ENCODE data around the gene ID1. TPM values are rescaled to one million over a fixed set of nuclear protein-coding genes. Genes with fewer than 3 reads are reported as not detected.

ID1 gene
- total and polyA plus RNA-seq, 2 of the 13 experiments (the other 11 are each of a cell fraction or from before 2014, with no cell fraction given), result 320 to 419 TPM

DNA sequence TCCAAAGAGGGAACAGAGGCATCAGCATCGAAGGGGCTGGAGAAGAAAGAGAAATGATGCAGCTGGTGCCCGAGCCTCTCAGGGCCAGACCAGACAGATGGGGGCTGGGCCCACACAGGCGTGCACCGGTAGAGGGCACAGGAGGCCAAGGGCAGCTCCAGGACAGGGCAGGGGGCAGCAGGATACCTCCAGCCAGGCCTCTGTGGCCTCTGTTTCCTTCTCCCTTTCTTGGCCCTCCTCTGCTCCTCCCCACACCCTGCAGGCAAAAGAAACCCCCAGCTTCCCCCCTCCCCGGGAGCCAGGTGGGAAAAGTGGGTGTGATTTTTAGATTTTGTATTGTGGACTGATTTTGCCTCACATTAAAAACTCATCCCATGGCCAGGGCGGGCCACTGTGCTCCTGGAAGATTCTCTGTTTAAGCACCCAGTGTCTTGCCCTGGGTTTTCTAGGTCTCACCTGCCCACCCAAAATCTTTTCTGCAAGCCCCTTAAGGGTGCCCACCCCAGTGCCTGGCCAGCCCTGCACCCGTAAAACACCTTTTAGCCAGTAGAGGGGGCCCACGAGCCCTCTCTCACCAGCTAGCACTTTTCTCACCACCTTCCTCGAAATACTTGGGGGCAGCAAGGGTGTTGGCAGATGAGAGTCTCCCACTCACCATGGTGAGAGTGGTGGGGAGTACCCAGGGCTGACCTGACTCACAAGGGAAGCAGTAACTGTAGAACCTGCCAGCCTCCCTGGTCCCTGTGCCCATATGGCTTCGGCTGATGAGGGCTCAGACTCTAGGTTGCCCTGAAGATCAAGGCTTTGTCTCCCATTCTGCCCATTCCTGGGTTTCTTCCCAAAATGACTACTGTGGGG is 35.7 kb upstream of the ID1 start (continued):
- no peak; the same call in 1 of the 2 replicates for TF ChIP-seq ZNF652 (CRISPR knock-in tag; IDR thresholded peaks at IDR 0.05; ENCODE audit: borderline replicate concordance, low read depth)
- TF ChIP-seq ELK4 (CRISPR knock-in tag; IDR thresholded peaks at IDR 0.05; ENCODE audit: borderline replicate concordance), result no peak
- TF ChIP-seq GATAD2A (CRISPR knock-in tag; IDR thresholded peaks at IDR 0.05), result no peak
- no peak for TF ChIP-seq ZNF549 (CRISPR knock-in tag; IDR thresholded peaks at IDR 0.05)
- TF ChIP-seq, protein P1, sequence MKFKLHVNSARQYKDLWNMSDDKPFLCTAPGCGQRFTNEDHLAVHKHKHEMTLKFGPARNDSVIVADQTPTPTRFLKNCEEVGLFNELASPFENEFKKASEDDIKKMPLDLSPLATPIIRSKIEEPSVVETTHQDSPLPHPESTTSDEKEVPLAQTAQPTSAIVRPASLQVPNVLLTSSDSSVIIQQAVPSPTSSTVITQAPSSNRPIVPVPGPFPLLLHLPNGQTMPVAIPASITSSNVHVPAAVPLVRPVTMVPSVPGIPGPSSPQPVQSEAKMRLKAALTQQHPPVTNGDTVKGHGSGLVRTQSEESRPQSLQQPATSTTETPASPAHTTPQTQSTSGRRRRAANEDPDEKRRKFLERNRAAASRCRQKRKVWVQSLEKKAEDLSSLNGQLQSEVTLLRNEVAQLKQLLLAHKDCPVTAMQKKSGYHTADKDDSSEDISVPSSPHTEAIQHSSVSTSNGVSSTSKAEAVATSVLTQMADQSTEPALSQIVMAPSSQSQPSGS (CRISPR knock-in tag; IDR thresholded peaks at IDR 0.05), result peak; percentile 34; the same call in 1 of the 2 replicates
- TF ChIP-seq, protein P2, sequence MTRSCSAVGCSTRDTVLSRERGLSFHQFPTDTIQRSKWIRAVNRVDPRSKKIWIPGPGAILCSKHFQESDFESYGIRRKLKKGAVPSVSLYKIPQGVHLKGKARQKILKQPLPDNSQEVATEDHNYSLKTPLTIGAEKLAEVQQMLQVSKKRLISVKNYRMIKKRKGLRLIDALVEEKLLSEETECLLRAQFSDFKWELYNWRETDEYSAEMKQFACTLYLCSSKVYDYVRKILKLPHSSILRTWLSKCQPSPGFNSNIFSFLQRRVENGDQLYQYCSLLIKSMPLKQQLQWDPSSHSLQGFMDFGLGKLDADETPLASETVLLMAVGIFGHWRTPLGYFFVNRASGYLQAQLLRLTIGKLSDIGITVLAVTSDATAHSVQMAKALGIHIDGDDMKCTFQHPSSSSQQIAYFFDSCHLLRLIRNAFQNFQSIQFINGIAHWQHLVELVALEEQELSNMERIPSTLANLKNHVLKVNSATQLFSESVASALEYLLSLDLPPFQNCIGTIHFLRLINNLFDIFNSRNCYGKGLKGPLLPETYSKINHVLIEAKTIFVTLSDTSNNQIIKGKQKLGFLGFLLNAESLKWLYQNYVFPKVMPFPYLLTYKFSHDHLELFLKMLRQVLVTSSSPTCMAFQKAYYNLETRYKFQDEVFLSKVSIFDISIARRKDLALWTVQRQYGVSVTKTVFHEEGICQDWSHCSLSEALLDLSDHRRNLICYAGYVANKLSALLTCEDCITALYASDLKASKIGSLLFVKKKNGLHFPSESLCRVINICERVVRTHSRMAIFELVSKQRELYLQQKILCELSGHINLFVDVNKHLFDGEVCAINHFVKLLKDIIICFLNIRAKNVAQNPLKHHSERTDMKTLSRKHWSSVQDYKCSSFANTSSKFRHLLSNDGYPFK (CRISPR knock-in tag; IDR thresholded peaks at IDR 0.05; ENCODE audit: borderline replicate concordance), result no peak
- TF ChIP-seq NR0B2 (CRISPR knock-in tag; IDR thresholded peaks at IDR 0.05), result no peak
- no peak for TF ChIP-seq ZNF468 (CRISPR knock-in tag; IDR thresholded peaks at IDR 0.05)
- no peak for TF ChIP-seq ZNF577 (CRISPR knock-in tag; IDR thresholded peaks at IDR 0.05; ENCODE audit: borderline replicate concordance, low read depth)
- no peak for TF ChIP-seq SIN3A (IDR thresholded peaks at IDR 0.05; ENCODE audit: borderline replicate concordance, low read depth, low read length)
- no peak for TF ChIP-seq HDAC2 (CRISPR knock-in tag; IDR thresholded peaks at IDR 0.05)
- TF ChIP-seq RELA (CRISPR knock-in tag; IDR thresholded peaks at IDR 0.05), result 0 out of 2 replicates have a peak, but pooled peaks have one; percentile 39
- TF ChIP-seq RFXAP (CRISPR knock-in tag; IDR thresholded peaks at IDR 0.05; ENCODE audit: borderline replicate concordance), result peak; percentile 72; the same call in 1 of the 2 replicates
- peak; percentile 74 for TF ChIP-seq ZNF264 (CRISPR knock-in tag; IDR thresholded peaks at IDR 0.05)
- TF ChIP-seq MEF2D (CRISPR knock-in tag; IDR thresholded peaks at IDR 0.05), result 0 out of 2 replicates have a peak, but pooled peaks have one; percentile 7
- no peak for TF ChIP-seq ZBTB7A (CRISPR knock-in tag; IDR thresholded peaks at IDR 0.05)
- no peak for TF ChIP-seq ZNF562 (CRISPR knock-in tag; IDR thresholded peaks at IDR 0.05; ENCODE audit: borderline replicate concordance)
- TF ChIP-seq, protein P3, sequence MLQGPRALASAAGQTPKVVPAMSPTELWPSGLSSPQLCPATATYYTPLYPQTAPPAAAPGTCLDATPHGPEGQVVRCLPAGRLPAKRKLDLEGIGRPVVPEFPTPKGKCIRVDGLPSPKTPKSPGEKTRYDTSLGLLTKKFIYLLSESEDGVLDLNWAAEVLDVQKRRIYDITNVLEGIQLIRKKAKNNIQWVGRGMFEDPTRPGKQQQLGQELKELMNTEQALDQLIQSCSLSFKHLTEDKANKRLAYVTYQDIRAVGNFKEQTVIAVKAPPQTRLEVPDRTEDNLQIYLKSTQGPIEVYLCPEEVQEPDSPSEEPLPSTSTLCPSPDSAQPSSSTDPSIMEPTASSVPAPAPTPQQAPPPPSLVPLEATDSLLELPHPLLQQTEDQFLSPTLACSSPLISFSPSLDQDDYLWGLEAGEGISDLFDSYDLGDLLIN (CRISPR knock-in tag; IDR thresholded peaks at IDR 0.05; ENCODE audit: borderline replicate concordance), result peak; percentile 90; the same call in 1 of the 2 replicates
- peak; percentile 80; the same call in 1 of the 2 replicates for TF ChIP-seq IRX3 (CRISPR knock-in tag; IDR thresholded peaks at IDR 0.05; ENCODE audit: borderline replicate concordance, low read depth)
- TF ChIP-seq ZNF160 (CRISPR knock-in tag; IDR thresholded peaks at IDR 0.05), result peak; percentile 77; the same call in 1 of the 2 replicates
- 0 out of 2 replicates have a peak, but pooled peaks have one; percentile 19 for TF ChIP-seq CEBPG (CRISPR knock-in tag; IDR thresholded peaks at IDR 0.05)
- no peak for TF ChIP-seq EZH2 (conservative IDR thresholded peaks at IDR 0.05; ENCODE audit: low read depth, low read length)
- TF ChIP-seq MAFF (IDR thresholded peaks at IDR 0.05; ENCODE audit: low read depth, low read length), result no peak

Data from HepG2 (cell line).